Measurements from ENCODE around the gene AGO4. TPM values are rescaled to one million over a fixed set of nuclear protein-coding genes. Genes with fewer than 3 reads are reported as not detected.

The AGO4 gene
- total RNA-seq, 1 experiment from 2014 or later = 5.2 TPM

- peaks cover 28% of the 10 kb centered on the region for H3K36me3 Mint-ChIP-seq (ENCODE audit: insufficient read depth, unreplicated experiment)
- no peaks in the 10 kb centered on the region for H3K9me3 Mint-ChIP-seq (ENCODE audit: unreplicated experiment)
- H3K4me1 Mint-ChIP-seq (ENCODE audit: insufficient read depth, unreplicated experiment) = no peaks in the 10 kb centered on the region
- ChIA-PET CTCF (no interaction called here), POLR2A (no interaction called here)
- intact Hi-C loops (cut with micrococcal nuclease) = no loop called here
- no peak for DNase-seq (ENCODE audit: unreplicated experiment)
- no TSS peak for BruUV-seq (replicated peaks)
- TF ChIP-seq CTCF (IDR thresholded peaks at IDR 0.05; ENCODE audit: unreplicated experiment) = no peak
- no peaks in the 10 kb centered on the region for H3K27me3 Mint-ChIP-seq (ENCODE audit: insufficient read depth, unreplicated experiment)
- no peak overlapping the region for H3K27ac Mint-ChIP-seq (ENCODE audit: low read depth, unreplicated experiment)
- no peak overlapping the region for H3K4me3 Mint-ChIP-seq (ENCODE audit: unreplicated experiment)
Measured at GRCh38 chr1:35845766-35846165, 38.0 kb downstream of the AGO4 start.

- H3K4me3 Mint-ChIP-seq (ENCODE audit: unreplicated experiment) = no peak overlapping the region
- H3K27ac Mint-ChIP-seq (ENCODE audit: low read depth, unreplicated experiment) = no peak overlapping the region
- DNase-seq (ENCODE audit: unreplicated experiment) = no peak
- intact Hi-C loops (cut with micrococcal nuclease) = no loop called here
- H3K4me1 Mint-ChIP-seq (ENCODE audit: insufficient read depth, unreplicated experiment) = no peaks in the 10 kb centered on the region
- ChIA-PET POLR2A (no interaction called here), CTCF (no interaction called here)
- BruUV-seq (replicated peaks) = no TSS peak
- no peaks in the 10 kb centered on the region for H3K9me3 Mint-ChIP-seq (ENCODE audit: unreplicated experiment)
- no peaks in the 10 kb centered on the region for H3K27me3 Mint-ChIP-seq (ENCODE audit: insufficient read depth, unreplicated experiment)
- peaks cover 24% of the 10 kb centered on the region for H3K36me3 Mint-ChIP-seq (ENCODE audit: insufficient read depth, unreplicated experiment)
- TF ChIP-seq CTCF (IDR thresholded peaks at IDR 0.05; ENCODE audit: unreplicated experiment) = no peak
Measured at GRCh38 chr1:35847935-35848565, 40.2 kb downstream of the AGO4 start.

GRCh38 chr1:35850051-35850450 is 42.2 kb downstream of the AGO4 start:
- intact Hi-C loops (cut with micrococcal nuclease) = no loop called here
- H3K27ac Mint-ChIP-seq (ENCODE audit: low read depth, unreplicated experiment) = no peak overlapping the region
- H3K36me3 Mint-ChIP-seq (ENCODE audit: insufficient read depth, unreplicated experiment) = peaks cover 34% of the 10 kb centered on the region
- ChIA-PET POLR2A (no interaction called here), CTCF (no interaction called here)
- H3K4me3 Mint-ChIP-seq (ENCODE audit: unreplicated experiment) = no peak overlapping the region
- no TSS peak for BruUV-seq (replicated peaks)
- DNase-seq (ENCODE audit: unreplicated experiment) = no peak
- H3K4me1 Mint-ChIP-seq (ENCODE audit: insufficient read depth, unreplicated experiment) = no peaks in the 10 kb centered on the region
- no peaks in the 10 kb centered on the region for H3K27me3 Mint-ChIP-seq (ENCODE audit: insufficient read depth, unreplicated experiment)
- TF ChIP-seq CTCF (IDR thresholded peaks at IDR 0.05; ENCODE audit: unreplicated experiment) = no peak
- no peaks in the 10 kb centered on the region for H3K9me3 Mint-ChIP-seq (ENCODE audit: unreplicated experiment)

GRCh38 chr1:35850716-35851115 is 42.9 kb downstream of the AGO4 start:
- Mint-ChIP-seq H3K9me3 (ENCODE audit: unreplicated experiment) (no peaks in the 10 kb centered on the region), H3K27me3 (ENCODE audit: insufficient read depth, unreplicated experiment) (no peaks in the 10 kb centered on the region), H3K36me3 (ENCODE audit: insufficient read depth, unreplicated experiment) (peaks cover 34% of the 10 kb centered on the region), H3K4me1 (ENCODE audit: insufficient read depth, unreplicated experiment) (no peaks in the 10 kb centered on the region), H3K27ac (ENCODE audit: low read depth, unreplicated experiment) (no peak overlapping the region), H3K4me3 (ENCODE audit: unreplicated experiment) (no peak overlapping the region)
- ChIA-PET POLR2A (interaction anchor here (0.6 kb wide), 1 partner anchor 403 kb away, joined by 4 read pairs; no protein-coding TSS in a partner anchor), CTCF (interaction anchor here (0.5 to 0.6 kb wide), 2 partner anchors 53 to 168 kb away, joined by 3 to 5 read pairs; no protein-coding TSS in a partner anchor)
- DNase-seq (ENCODE audit: unreplicated experiment) = no peak
- intact Hi-C loops (cut with micrococcal nuclease) = no loop called here
- no TSS peak for BruUV-seq (replicated peaks)
- no peak for TF ChIP-seq CTCF (IDR thresholded peaks at IDR 0.05; ENCODE audit: unreplicated experiment)

Measured in MCF 10A (cell line).